GM18873 (cell line): Measurements from ENCODE around the gene P2RX2.

Experiments used
- ATAC-seq: cut with Tn5 transposase; IDR thresholded peaks from one replicate; pipeline ENCODE4 v1.9.1; 2021; ENCODE audit warnings: mild to moderate bottlenecking, moderate library complexity, moderate number of reproducible peaks; ENCODE audit not compliant: unreplicated experiment, low FRiP score

The P2RX2 gene

GRCh38 chr12:132618683-132619043, at the start of gene P2RX2:
TSS of gene P2RX2 (plus strand) at chr12:132618776. CDS start at chr12:132618817, 41 bp downstream.
- ATAC-seq = no peak

DNA sequence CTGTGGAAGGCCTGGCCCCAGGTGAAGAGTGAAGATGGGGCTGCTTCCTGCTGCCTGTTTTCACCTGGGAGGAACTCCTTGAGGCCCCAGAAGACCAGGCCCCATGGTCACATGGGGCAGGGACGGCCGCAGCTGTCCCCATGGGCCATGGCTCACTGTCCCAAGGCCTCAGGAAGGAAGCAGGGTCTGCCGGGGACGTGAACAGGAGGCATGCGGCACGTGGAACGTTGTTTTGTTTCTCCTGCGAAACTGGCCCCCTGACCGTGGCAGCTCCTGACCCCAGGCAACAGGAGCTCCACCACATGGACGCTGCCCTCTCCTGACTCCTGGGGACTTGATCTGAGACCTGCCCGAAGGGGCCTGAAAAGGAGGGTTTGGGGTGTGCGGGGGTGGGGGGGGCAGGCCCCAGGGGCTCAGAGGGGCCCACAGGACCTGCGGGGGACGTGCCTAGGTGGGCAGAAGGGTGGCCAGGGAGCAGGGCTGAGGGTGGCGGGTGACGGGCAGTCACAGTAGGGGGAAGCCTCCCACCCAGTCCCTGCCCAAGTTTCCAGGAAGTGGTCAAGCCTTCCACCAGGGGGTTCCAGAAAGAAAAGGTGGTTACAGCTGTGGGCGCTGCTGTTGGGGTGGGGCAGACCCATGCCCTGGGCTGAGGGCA, 49.6 kb upstream of the P2RX2 start:
- no peak for ATAC-seq

DNA sequence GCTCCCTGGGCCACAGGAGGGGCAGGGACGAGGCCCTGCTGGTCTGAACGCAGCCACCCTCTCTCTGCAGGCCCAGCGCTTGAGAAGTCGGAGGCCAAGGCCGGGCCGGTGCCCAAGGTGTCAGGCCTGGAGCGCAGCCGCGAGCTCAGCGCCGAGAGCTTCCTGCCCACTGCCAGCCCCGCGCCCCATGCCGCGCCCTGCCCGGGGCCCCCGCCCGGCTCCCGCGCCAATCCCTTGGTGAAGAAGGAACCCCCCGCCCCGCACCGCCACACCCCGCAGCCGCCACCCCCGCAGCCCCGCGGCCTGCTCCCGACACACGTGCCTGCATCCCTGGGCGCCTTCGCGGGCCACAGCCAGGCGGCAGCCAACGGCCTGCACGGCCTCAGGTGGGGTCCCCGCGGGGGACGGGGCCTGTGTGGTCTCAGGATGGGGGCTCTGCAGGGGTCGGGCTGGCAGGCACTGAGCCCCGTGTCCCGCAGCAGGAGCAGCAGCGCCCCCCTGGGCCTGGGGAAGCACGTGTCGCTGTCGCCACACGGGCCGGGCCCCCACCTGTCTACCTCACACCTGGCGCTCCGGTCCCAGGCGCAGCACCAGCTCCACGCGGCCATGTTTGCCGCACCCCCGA, 48.6 kb upstream of the P2RX2 start:
- no peak for ATAC-seq

- ATAC-seq = no peak
Measured at GRCh38 chr12:132570635-132571034, 47.9 kb upstream of the P2RX2 start.

DNA sequence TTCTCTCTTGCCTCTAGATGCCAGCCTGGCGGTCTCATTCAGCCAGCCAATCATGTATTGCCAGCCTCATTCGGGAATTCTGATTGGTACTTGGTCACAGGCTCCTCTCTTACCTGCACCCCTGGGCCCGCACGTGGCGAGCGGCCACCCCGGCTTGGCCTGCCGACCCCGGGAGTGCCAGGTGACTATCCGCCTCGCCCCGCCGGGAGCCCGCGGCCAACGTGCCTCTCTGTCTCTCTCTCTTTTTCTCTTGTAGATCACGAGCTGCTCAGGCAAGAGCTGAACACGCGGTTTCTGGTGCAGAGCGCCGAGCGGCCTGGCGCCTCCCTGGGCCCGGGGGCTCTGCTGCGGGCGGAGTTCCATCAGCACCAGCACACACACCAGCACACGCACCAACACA, 47.5 kb upstream of the P2RX2 start:
- no peak for ATAC-seq

GRCh38 chr12:132571598-132571997, 47.0 kb upstream of the P2RX2 start:
- ATAC-seq = no peak

DNA sequence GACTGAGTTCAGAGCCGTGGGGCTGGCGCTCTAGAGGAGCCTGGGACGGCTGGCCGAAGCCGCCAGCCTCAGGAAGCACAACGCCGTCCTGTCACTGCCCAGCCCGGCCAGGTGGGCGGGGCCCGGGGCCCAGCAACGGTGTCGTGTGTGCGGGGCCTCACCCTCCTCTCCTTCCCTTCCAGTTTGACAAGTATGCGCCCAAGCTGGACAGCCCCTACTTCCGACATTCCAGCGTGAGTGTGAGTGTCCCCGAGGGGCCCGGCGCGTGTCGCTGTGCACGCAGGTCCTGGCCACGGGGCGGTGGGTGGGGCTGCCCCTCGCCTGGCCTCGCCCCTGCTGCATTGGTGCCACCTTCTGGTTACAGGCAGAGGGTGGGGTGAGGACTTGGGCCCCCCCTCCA, 46.5 kb upstream of the P2RX2 start:
- no peak for ATAC-seq

GRCh38 chr12:132572801-132573760, 45.5 kb upstream of the P2RX2 start:
- no peak for ATAC-seq

GRCh38 chr12:132574271-132574996, 44.1 kb upstream of the P2RX2 start:
- no peak for ATAC-seq

DNA sequence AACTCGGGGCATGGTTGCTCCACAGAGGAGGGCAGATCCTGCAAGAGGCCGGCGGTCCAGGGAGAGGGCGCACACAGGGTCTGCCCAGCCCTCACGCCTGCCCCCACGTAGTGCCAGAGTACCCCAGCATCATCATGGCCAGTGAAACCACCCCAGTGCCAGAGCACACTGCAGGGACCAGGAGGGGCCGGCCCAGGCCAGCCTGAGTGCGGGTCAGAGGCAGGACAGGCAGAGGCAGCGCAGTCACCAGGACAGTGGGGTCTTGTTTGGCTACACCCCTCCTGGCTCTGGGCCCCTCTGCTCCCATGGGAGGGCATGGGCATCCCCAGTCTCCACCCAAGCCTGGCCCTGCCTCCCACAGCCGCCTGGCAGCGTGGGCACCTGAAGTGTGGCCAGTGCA, 42.9 kb upstream of the P2RX2 start:
- ATAC-seq = no peak

DNA sequence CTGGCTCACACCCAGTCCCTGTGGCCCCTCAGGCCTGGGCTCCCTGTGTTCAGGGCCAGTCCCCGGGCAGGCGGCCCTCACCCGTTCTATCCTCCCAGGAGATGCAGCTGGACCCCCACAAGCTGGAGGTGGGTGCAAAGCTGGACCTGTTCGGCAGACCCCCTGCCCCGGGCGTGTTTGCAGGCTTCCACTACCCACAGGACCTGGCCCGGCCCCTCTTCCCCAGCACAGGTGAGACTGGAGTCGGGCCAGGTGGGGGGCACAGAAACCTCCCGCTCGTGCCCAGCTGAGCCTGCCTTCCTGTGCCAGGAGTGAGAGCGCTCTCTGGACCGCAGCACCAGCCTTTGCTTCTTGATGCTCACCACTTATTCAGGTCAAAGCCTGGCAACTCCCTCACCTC, 41.9 kb upstream of the P2RX2 start:
- ATAC-seq = no peak

- ATAC-seq = no peak
Measured at GRCh38 chr12:132577191-132577920, 41.2 kb upstream of the P2RX2 start.

- no peak for ATAC-seq
Measured at GRCh38 chr12:132578118-132578517, 40.5 kb upstream of the P2RX2 start.

DNA sequence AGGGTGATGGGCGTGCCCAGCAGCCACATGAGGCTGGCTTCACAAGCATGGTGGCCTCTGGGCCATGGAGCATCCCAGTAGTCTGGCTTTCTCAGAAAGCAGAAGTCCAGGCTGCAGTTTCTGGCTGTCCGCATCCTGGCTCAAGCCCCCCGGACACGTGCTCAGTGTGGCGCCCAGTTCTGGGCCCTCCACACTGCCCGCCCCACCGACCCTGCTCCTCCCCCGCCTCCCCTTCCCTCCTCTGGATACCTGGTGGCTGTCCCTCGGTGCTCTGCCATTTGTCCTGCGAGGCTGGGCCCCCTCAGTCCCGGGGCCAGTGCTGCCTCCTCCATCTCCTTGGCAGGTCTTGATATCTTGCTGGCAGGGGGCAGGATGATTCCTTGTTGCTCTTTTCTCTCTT, 39.8 kb upstream of the P2RX2 start:
- ATAC-seq = no peak

DNA sequence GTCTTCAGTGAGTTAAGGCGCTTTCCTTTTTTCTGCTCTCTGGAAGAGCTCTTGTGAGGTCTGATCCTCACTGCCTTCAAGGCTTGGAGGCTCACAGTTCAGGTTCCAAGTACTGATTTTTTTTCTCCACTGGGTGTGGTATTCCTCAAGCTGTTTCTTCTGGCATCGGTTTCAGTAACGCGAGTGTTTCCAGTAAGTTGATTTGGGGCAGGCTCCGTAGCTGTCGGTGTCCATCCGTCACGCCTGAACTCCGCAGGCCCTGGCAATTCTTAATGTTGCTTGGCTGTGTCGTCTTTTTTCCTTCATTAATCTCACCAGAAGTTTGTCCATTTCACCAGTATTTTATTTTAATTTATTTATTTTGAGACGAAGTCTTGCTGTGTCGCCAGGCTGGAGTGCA, 38.8 kb upstream of the P2RX2 start:
- no peak for ATAC-seq

DNA sequence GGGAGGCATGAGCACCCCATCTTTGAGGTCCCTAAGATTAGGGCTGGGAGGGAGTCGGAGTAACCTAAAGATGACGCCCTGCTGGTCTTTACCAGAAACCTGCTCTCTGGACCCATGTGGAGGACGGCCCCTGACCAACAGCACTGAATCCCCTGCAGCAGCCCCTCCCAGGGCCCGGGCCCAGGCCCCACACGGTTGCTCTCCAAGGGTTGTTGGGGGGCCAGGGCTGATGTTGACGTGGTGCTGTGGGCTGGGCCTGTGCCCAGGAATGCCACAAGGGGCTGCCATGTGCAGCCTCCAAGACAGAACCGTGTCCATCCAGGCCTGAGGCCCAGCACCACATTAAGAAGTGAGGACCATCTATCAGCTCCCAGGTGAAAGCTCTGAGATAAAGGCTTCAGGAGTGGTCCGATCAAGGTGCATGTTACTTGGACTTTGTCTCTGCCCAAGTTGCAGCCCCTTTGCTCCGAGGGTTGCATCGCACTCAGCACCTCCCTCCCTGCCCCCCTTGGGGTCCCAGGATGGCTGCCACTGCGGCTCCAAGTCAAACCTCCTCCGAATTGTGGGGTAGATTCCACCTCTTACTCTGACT, 37.8 kb upstream of the P2RX2 start:
- no peak for ATAC-seq

DNA sequence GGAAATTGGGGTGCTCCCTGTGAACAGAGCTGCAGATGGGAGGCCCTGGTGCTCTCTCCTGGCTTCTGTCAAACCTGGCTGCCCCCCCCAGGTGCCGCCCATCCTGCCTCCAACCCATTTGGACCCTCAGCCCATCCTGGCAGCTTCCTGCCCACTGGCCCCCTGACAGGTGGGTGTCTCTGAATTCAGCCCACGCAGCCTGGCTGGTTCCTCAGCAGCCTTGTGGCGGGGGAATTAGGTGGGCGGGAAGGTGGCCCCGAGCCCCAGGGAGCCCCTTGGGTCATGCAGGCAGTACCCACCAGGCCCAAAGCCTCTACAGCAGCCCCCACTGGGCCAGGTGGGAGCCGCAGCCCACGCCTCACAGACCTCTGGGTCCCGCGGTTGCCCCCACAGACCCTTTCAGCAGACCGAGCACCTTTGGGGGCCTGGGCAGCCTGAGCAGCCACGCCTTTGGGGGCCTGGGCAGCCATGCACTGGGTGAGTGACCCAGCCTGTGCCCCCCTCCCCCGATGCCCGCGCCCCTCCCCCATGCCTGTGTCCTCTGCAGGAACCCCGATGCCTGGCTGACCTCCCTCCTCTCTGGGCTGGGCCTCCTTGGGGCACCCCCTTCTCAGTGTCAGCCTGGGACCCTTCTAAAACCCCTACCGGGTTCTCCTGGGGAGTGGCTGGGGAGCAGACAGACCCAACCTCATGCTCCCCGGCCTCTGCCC, 37.1 kb upstream of the P2RX2 start:
- no peak for ATAC-seq

- ATAC-seq = no peak
Measured at GRCh38 chr12:132582058-132582420, 36.5 kb upstream of the P2RX2 start.
